H9 (cell line): ENCODE results near the gene KHK. TPM values are rescaled to one million over a fixed set of nuclear protein-coding genes. Genes with fewer than 3 reads are reported as not detected.

Source experiments
- DNase-seq: peaks from one replicate; pipeline ENCODE4 v3.0.0-alpha.2; 2017
- H2AFZ ChIP-seq: one replicate; pipeline ENCODE4 v1.6.1; 2013; ENCODE audit warnings: mild to moderate bottlenecking, low read length, control low read depth, moderate library complexity
- H2AK5ac ChIP-seq: 2 replicates; pipeline ENCODE4 v1.6.1; 2013; ENCODE audit warnings: low read length, control low read depth, mixed read lengths; ENCODE audit not compliant: insufficient read length
- H2BK120ac ChIP-seq: one replicate; pipeline ENCODE4 v1.6.1; 2013; ENCODE audit warnings: low read depth, mild to moderate bottlenecking, low read length, control low read depth, inconsistent platforms; ENCODE audit not compliant: poor library complexity, severe bottlenecking
- H2BK12ac ChIP-seq: 2 replicates; pipeline ENCODE4 v1.6.1; 2013; ENCODE audit warnings: low read length, control low read depth, mixed read lengths, low read depth; ENCODE audit not compliant: insufficient read length
- H2BK15ac ChIP-seq: 2 replicates; pipeline ENCODE4 v1.6.1; 2013; ENCODE audit warnings: low read depth, low read length, control low read depth
- H2BK20ac ChIP-seq: one replicate; pipeline ENCODE4 v1.6.1; 2013; ENCODE audit warnings: low read depth, mild to moderate bottlenecking, low read length, control low read depth, inconsistent platforms; ENCODE audit not compliant: poor library complexity, severe bottlenecking
- H2BK5ac ChIP-seq: 2 replicates; pipeline ENCODE4 v1.6.1; 2013; ENCODE audit warnings: low read length, control low read depth, mixed read lengths; ENCODE audit not compliant: insufficient read length
- H3K14ac ChIP-seq: 2 replicates; pipeline ENCODE4 v1.6.1; 2013; ENCODE audit warnings: low read length, control low read depth; ENCODE audit not compliant: insufficient read depth
- H3K18ac ChIP-seq: 2 replicates; pipeline ENCODE4 v1.6.1; 2013; ENCODE audit warnings: low read depth, mild to moderate bottlenecking, mixed read lengths, low read length, control low read depth; ENCODE audit not compliant: insufficient read length
- H3K23ac ChIP-seq: 2 replicates; pipeline ENCODE4 v1.6.1; 2013; ENCODE audit warnings: low read length, control low read depth, mixed read lengths, low read depth; ENCODE audit not compliant: insufficient read length
- H3K23me2 ChIP-seq: 2 replicates; pipeline ENCODE4 v1.6.1; 2013; ENCODE audit warnings: low read depth, mild to moderate bottlenecking, mixed read lengths, low read length, control low read depth; ENCODE audit not compliant: insufficient read length, poor library complexity, severe bottlenecking
- H3K27ac ChIP-seq: 2 replicates; pipeline ENCODE4 v1.5.1; 2013; ENCODE audit warnings: low read length, control low read depth, mixed read lengths, low read depth; ENCODE audit not compliant: insufficient read length
- H3K27me3 ChIP-seq: 2 replicates; pipeline ENCODE4 v1.6.1; 2013; ENCODE audit warnings: low read length, control low read depth, inconsistent platforms; ENCODE audit not compliant: insufficient read depth
- H3K4ac ChIP-seq: 2 replicates; pipeline ENCODE4 v1.6.1; 2013; ENCODE audit warnings: low read depth, mild to moderate bottlenecking, control low read depth, inconsistent platforms, low read length, moderate library complexity
- H3K4me1 ChIP-seq: 2 replicates; pipeline ENCODE4 v1.6.1; 2013; ENCODE audit warnings: low read length, control low read depth, inconsistent platforms; ENCODE audit not compliant: insufficient read depth
- H3K4me2 ChIP-seq: 2 replicates; pipeline ENCODE4 v1.6.1; 2013; ENCODE audit warnings: low read length, control low read depth, mixed read lengths; ENCODE audit not compliant: insufficient read length, insufficient read depth
- H3K56ac ChIP-seq: 2 replicates; pipeline ENCODE4 v1.6.1; 2013; ENCODE audit warnings: low read depth, mild to moderate bottlenecking, mixed read lengths, low read length, control low read depth; ENCODE audit not compliant: insufficient read length
- H3K79me1 ChIP-seq: 2 replicates; pipeline ENCODE4 v1.6.1; 2013; ENCODE audit warnings: low read depth, mild to moderate bottlenecking, moderate library complexity, low read length, control low read depth, inconsistent platforms; ENCODE audit not compliant: insufficient read depth, poor library complexity, severe bottlenecking
- H3K79me2 ChIP-seq: 2 replicates; pipeline ENCODE4 v1.6.1; 2013; ENCODE audit warnings: low read length, control low read depth, inconsistent platforms; ENCODE audit not compliant: insufficient read depth
- H3K9ac ChIP-seq: 2 replicates; pipeline ENCODE4 v1.6.1; 2013; ENCODE audit warnings: low read length, control low read depth, mixed read lengths; ENCODE audit not compliant: insufficient read length; ENCODE audit errors: extremely low read depth
- H3K9me3 ChIP-seq: one replicate; pipeline ENCODE4 v1.6.1; 2013; ENCODE audit warnings: low read depth, low read length, inconsistent platforms; ENCODE audit not compliant: control insufficient read depth
- H3T11ph ChIP-seq: one replicate; pipeline ENCODE4 v1.6.1; 2013; ENCODE audit warnings: mild to moderate bottlenecking, low read length, control low read depth, inconsistent platforms
- H4K20me1 ChIP-seq: one replicate; pipeline ENCODE4 v1.6.1; 2013; ENCODE audit not compliant: control insufficient read depth, insufficient read length, insufficient read depth
- H4K5ac ChIP-seq: 2 replicates; pipeline ENCODE4 v1.6.1; 2013; ENCODE audit warnings: low read depth, mild to moderate bottlenecking, mixed read lengths, low read length, control low read depth; ENCODE audit not compliant: insufficient read length
- H4K8ac ChIP-seq: replicated peaks from 2 replicates; pipeline ENCODE4 v1.6.1; 2013; ENCODE audit warnings: low read length, control low read depth, mixed read lengths, low read depth; ENCODE audit not compliant: insufficient read length
- H4K91ac ChIP-seq: 2 replicates; pipeline ENCODE4 v1.6.1; 2013; ENCODE audit warnings: low read depth, mild to moderate bottlenecking, moderate library complexity, mixed read lengths, low read length, control low read depth; ENCODE audit not compliant: insufficient read length
- H3K27ac Mint-ChIP-seq, 3 experiments: 2 replicates in 2 of 3; 3 replicates in 1 of 3; pipeline ENCODE4 v1.8.0; 2020 to 2021; ENCODE audit warnings: mixed read lengths in 3 of 3, mild to moderate bottlenecking in 1 of 3, moderate library complexity in 1 of 3
- H3K27me3 Mint-ChIP-seq: 2 replicates; pipeline ENCODE4 v1.8.0; 2021; ENCODE audit warnings: low read depth, mild to moderate bottlenecking, moderate library complexity, mixed read lengths
- H3K36me3 Mint-ChIP-seq, 3 experiments: 2 replicates in 2 of 3; 3 replicates in 1 of 3; pipeline ENCODE4 v1.8.0; 2020 to 2021; ENCODE audit warnings: low read depth in 3 of 3, mixed read lengths in 3 of 3; ENCODE audit not compliant: insufficient read depth in 1 of 3
- H3K4me1 Mint-ChIP-seq, 2 experiments: 2 replicates each; pipeline ENCODE4 v1.8.0; 2020; ENCODE audit warnings: mixed read lengths in 2 of 2
- H3K4me3 Mint-ChIP-seq, 2 experiments: 2 replicates in 1 of 2; 3 replicates in 1 of 2; pipeline ENCODE4 v1.8.0; 2020 to 2021; ENCODE audit warnings: mild to moderate bottlenecking in 2 of 2, mixed read lengths in 2 of 2, moderate library complexity in 1 of 2
- H3K9me3 Mint-ChIP-seq, 2 experiments: 2 replicates in 1 of 2; 3 replicates in 1 of 2; pipeline ENCODE4 v1.8.0; 2020; ENCODE audit warnings: mild to moderate bottlenecking in 2 of 2, mixed read lengths in 2 of 2, moderate library complexity in 1 of 2
- CTCF ChIP-seq: fragments of 200-600 bp; sonication (generic); conservative IDR thresholded peaks from 3 replicates; pipeline ENCODE4 v1.8.0; 2021; ENCODE audit warnings: antibody characterized with exemption, mild to moderate bottlenecking
- WGBS: extraction: QIAGEN DNeasy Blood & Tissue Kit; methylation state at CpG from one replicate; pipeline ENCODE4 v1.1.7; 2013; ENCODE audit warnings: missing lambda C conversion rate, low lambda C conversion rate, mixed read lengths; ENCODE audit not compliant: insufficient read length; ENCODE audit errors: extremely low coverage; 5-methylcytosine and 5-hydroxymethylcytosine counted together
- total RNA-seq: library from RNA; stranded (reverse); gene quantifications from 2 replicates; pipeline ENCODE4 v1.2.1, GENCODE V29; 2021

The KHK gene
- total RNA-seq, 1 experiment from 2014 or later, result 12.1 TPM

- H3K79me2 ChIP-seq, result peaks cover 2% of the 10 kb centered on the region; the same call in 1 of the 2 replicates
- H4K20me1 ChIP-seq, result no peaks in the 10 kb centered on the region
- no peaks in the 10 kb centered on the region for H3K4me1 ChIP-seq
- no peak within 1 kb of the TSS for H2BK15ac ChIP-seq
- no peak within 1 kb of the TSS for H2BK20ac ChIP-seq
- H3K9me3 Mint-ChIP-seq, result no peaks in the 10 kb centered on the region
- H2BK5ac ChIP-seq, result no peak within 1 kb of the TSS
- H2AFZ ChIP-seq, result no peak within 1 kb of the TSS
- H4K8ac ChIP-seq, result no peak within 1 kb of the TSS
- peak within 1 kb of the TSS; percentile 57; the same call in 1 of the 2 replicates for H3K14ac ChIP-seq
- H3K27ac ChIP-seq, result no peak within 1 kb of the TSS
- no peak within 1 kb of the TSS for H2AK5ac ChIP-seq
- H2BK12ac ChIP-seq, result no peak within 1 kb of the TSS
- H3K9me3 ChIP-seq, result no peaks in the 10 kb centered on the region
- H3K36me3 Mint-ChIP-seq, result peaks cover 9 to 38% (median 34%) of the 10 kb centered on the region in 3 experiments
- peak within 1 kb of the TSS; percentile 12 for H4K5ac ChIP-seq
- H3K79me1 ChIP-seq, result peaks cover 4% of the 10 kb centered on the region
- no peak within 1 kb of the TSS for H3K4ac ChIP-seq
- H2BK120ac ChIP-seq, result peak within 1 kb of the TSS; percentile 86
- H3K4me1 Mint-ChIP-seq, result peaks cover 10 to 11% of the 10 kb centered on the region in 2 experiments
- peak; percentile 62 for TF ChIP-seq CTCF
- H3K9ac ChIP-seq, result peak within 1 kb of the TSS; percentile 57
- DNase-seq, result peak; percentile 98
- H4K91ac ChIP-seq, result no peak within 1 kb of the TSS
- H3K23me2 ChIP-seq, result no peaks in the 10 kb centered on the region
- peak within 1 kb of the TSS; percentile 93 to 95 (median 93); a peak in 6 of 7 replicates for H3K27ac Mint-ChIP-seq
- WGBS, result no CpG with 5 or more reads among the region's 86 CpGs
- H3K27me3 Mint-ChIP-seq, result peaks cover 9% of the 10 kb centered on the region
- no peak within 1 kb of the TSS for H3K56ac ChIP-seq
- peak within 1 kb of the TSS; percentile 75 for H3K4me2 ChIP-seq
- peak within 1 kb of the TSS; percentile 90 to 96 for H3K4me3 Mint-ChIP-seq
- peak within 1 kb of the TSS; percentile 34 for H3K18ac ChIP-seq
- no peak within 1 kb of the TSS for H3T11ph ChIP-seq
- no peak within 1 kb of the TSS for H3K23ac ChIP-seq
- no peaks in the 10 kb centered on the region for H3K27me3 ChIP-seq
Measured at GRCh38 chr2:27133905-27134780, 47.6 kb downstream of the KHK start, which contains the start of gene PREB. PREB (minus strand) TSS chr2:27134636; CDS start chr2:27134421, 215 bp downstream.
